H1 (cell line): Measurements from ENCODE around the gene KLHL21. TPM values are rescaled to one million over a fixed set of nuclear protein-coding genes. Genes with fewer than 3 reads are reported as not detected.

Source experiments
- CTCF ChIA-PET: fragments of 300-600 bp; sonication (Branson Sonifier 250); formaldehyde crosslinking; loops from one replicate; lab custom pipeline; 2021; ENCODE audit not compliant: partially characterized antibody; lab: Charles Lee
- POLR2A ChIA-PET: fragments of 300-600 bp; sonication (Branson Sonifier 250); formaldehyde crosslinking; loops from one replicate; lab custom pipeline; 2021; ENCODE audit warnings: inconsistent platforms; ENCODE audit not compliant: partially characterized antibody; lab: Charles Lee
- DNase-seq, 2 experiments: peaks; one replicate each; pipeline versions ENCODE4 v3.0.0 to v3.0.0-alpha.2; 2010 to 2022; ENCODE audit warnings: low spot score in 2 of 2, low read depth in 1 of 2, mixed read lengths in 1 of 2
- FAIRE-seq: peaks from 2 replicates; lab custom pipeline; 2011; peaks lifted over from hg19 to GRCh38; lab: Jason Lieb, UNC
- H2AFZ ChIP-seq: 2 replicates; pipeline ENCODE4 v1.8.1; 2012; ENCODE audit warnings: low read length, inconsistent platforms
- H2AK5ac ChIP-seq: 2 replicates; pipeline ENCODE4 v1.6.1; 2013; ENCODE audit warnings: low read depth, low read length
- H2BK120ac ChIP-seq: replicated peaks from 2 replicates; pipeline ENCODE3; 2013; ENCODE audit warnings: low read depth, low read length, inconsistent platforms
- H2BK12ac ChIP-seq: 2 replicates; pipeline ENCODE4 v1.6.1; 2013; ENCODE audit warnings: low read depth, low read length
- H2BK15ac ChIP-seq: 2 replicates; pipeline ENCODE4 v1.6.1; 2013; ENCODE audit warnings: low read length
- H2BK20ac ChIP-seq: 2 replicates; pipeline ENCODE4 v1.6.1; 2013; ENCODE audit warnings: low read length
- H2BK5ac ChIP-seq: 2 replicates; pipeline ENCODE4 v1.6.1; 2013; ENCODE audit warnings: low read depth, low read length
- H3K14ac ChIP-seq: 2 replicates; pipeline ENCODE4 v1.6.1; 2013; ENCODE audit warnings: inconsistent platforms; ENCODE audit not compliant: insufficient read length
- H3K18ac ChIP-seq: 2 replicates; pipeline ENCODE4 v1.6.1; 2013; ENCODE audit warnings: low read length; ENCODE audit errors: extremely low read depth
- H3K23ac ChIP-seq: 2 replicates; pipeline ENCODE4 v1.6.1; 2013; ENCODE audit warnings: inconsistent platforms; ENCODE audit not compliant: insufficient read length
- H3K23me2 ChIP-seq: 2 replicates; pipeline ENCODE4 v1.6.1; 2013; ENCODE audit warnings: low read depth, low read length
- H3K27ac ChIP-seq: 2 replicates; pipeline ENCODE4 v1.6.1; 2011; ENCODE audit warnings: low read depth, low read length, inconsistent platforms
- H3K27me3 ChIP-seq, 4 experiments: replicated peaks in 1 of 4; 1 replicate in 1 of 4; 2 replicates in 3 of 4; pipeline versions ENCODE4 v1.6.1 to v1.8.1; 2011 to 2013; ENCODE audit warnings: low read length in 3 of 4, mild to moderate bottlenecking in 3 of 4, inconsistent platforms in 2 of 4, mixed read lengths in 2 of 4, moderate library complexity in 1 of 4; ENCODE audit not compliant: control insufficient read depth in 3 of 4, insufficient read depth in 3 of 4; ENCODE audit errors: extremely low read depth in 1 of 4
- H3K36me3 ChIP-seq, 4 experiments: 2 replicates each; pipeline versions ENCODE4 v1.6.1 to v1.8.1; 2011 to 2013; ENCODE audit warnings: mild to moderate bottlenecking in 4 of 4, low read length in 3 of 4, moderate library complexity in 2 of 4, control low read depth in 1 of 4, inconsistent platforms in 1 of 4; ENCODE audit not compliant: insufficient read depth in 4 of 4, control insufficient read depth in 2 of 4
- H3K4ac ChIP-seq: replicated peaks from 2 replicates; pipeline ENCODE3; 2013; ENCODE audit warnings: low read length, low read depth, mixed read lengths, inconsistent platforms; ENCODE audit not compliant: insufficient read length
- H3K4me1 ChIP-seq, 4 experiments: replicated peaks in 1 of 4; 1 replicate in 1 of 4; 2 replicates in 3 of 4; pipeline versions ENCODE4 v1.6.1 to v1.8.1; 2011 to 2013; ENCODE audit warnings: low read length in 3 of 4, inconsistent platforms in 2 of 4, mixed read lengths in 1 of 4; ENCODE audit not compliant: insufficient read depth in 4 of 4, control insufficient read depth in 3 of 4
- H3K4me2 ChIP-seq, 2 experiments: 2 replicates each; pipeline versions ENCODE4 v1.6.1 to v1.8.1; 2011 to 2013; ENCODE audit warnings: low read depth in 2 of 2, low read length in 2 of 2, control low read depth in 1 of 2, inconsistent platforms in 1 of 2, mild to moderate bottlenecking in 1 of 2; ENCODE audit not compliant: insufficient read depth in 1 of 2
- H3K4me3 ChIP-seq, 4 experiments: fragments of 200-600, 300-600 bp in 1 of 4; sonication (generic), shearing (Covaris generic), sonication (Bioruptor Twin) in 1 of 4; 2 replicates each; pipeline versions ENCODE4 v1.5.1 to v1.8.1; 2011 to 2016; ENCODE audit warnings: low read length in 4 of 4, low read depth in 3 of 4, control low read depth in 2 of 4, inconsistent platforms in 2 of 4, mild to moderate bottlenecking in 2 of 4, mixed read lengths in 1 of 4, moderate library complexity in 1 of 4; ENCODE audit not compliant: insufficient read depth in 2 of 4; ENCODE audit errors: extremely low read depth in 1 of 4
- H3K56ac ChIP-seq: replicated peaks from 2 replicates; pipeline ENCODE3; 2013; ENCODE audit warnings: low read depth, mild to moderate bottlenecking, mixed read lengths, low read length, inconsistent platforms; ENCODE audit not compliant: insufficient read length
- H3K79me1 ChIP-seq: 2 replicates; pipeline ENCODE4 v1.6.1; 2013; ENCODE audit warnings: low read depth, low read length, control low read depth
- H3K79me2 ChIP-seq, 2 experiments: 2 replicates each; pipeline versions ENCODE4 v1.6.1 to v1.8.1; 2012 to 2013; ENCODE audit warnings: low read length in 2 of 2, mild to moderate bottlenecking in 2 of 2, inconsistent platforms in 1 of 2; ENCODE audit not compliant: insufficient read depth in 2 of 2, control insufficient read depth in 1 of 2
- H3K9ac ChIP-seq, 4 experiments: replicated peaks in 1 of 4; 1 replicate in 1 of 4; 2 replicates in 3 of 4; pipeline versions ENCODE4 v1.6.1 to v1.8.1; 2011 to 2013; ENCODE audit warnings: low read depth in 3 of 4, low read length in 3 of 4, control low read depth in 2 of 4, mild to moderate bottlenecking in 2 of 4, moderate library complexity in 2 of 4, inconsistent platforms in 1 of 4; ENCODE audit errors: extremely low read depth in 1 of 4
- H3K9me3 ChIP-seq, 2 experiments: 2 replicates each; pipeline versions ENCODE4 v1.6.1 to v1.8.1; 2012 to 2013; ENCODE audit warnings: mild to moderate bottlenecking in 2 of 2, moderate library complexity in 2 of 2, control low read depth in 1 of 2, inconsistent platforms in 1 of 2, low read depth in 1 of 2, low read length in 1 of 2, mixed read lengths in 1 of 2; ENCODE audit not compliant: insufficient read depth in 2 of 2
- H4K20me1 ChIP-seq, 2 experiments: replicated peaks in 1 of 2; 2 replicates each; pipeline versions ENCODE3 to v1.8.1; 2011 to 2013; ENCODE audit warnings: inconsistent platforms in 2 of 2, low read length in 2 of 2, mild to moderate bottlenecking in 1 of 2; ENCODE audit not compliant: insufficient read depth in 2 of 2, control insufficient read depth in 1 of 2
- H4K5ac ChIP-seq: 2 replicates; pipeline ENCODE4 v1.6.1; 2013; ENCODE audit warnings: low read length, low read depth, mixed read lengths, inconsistent platforms; ENCODE audit not compliant: insufficient read length
- H4K8ac ChIP-seq: 2 replicates; pipeline ENCODE4 v1.8.0; 2013; ENCODE audit warnings: mild to moderate bottlenecking, moderate library complexity, low read length, inconsistent platforms; ENCODE audit not compliant: insufficient read depth; ENCODE audit errors: extremely low read depth
- H4K91ac ChIP-seq: replicated peaks from 2 replicates; pipeline ENCODE3; 2013; ENCODE audit warnings: low read length, mixed read lengths, inconsistent platforms; ENCODE audit not compliant: insufficient read length
- ASH2L ChIP-seq: fragments of 200-600, 300-600 bp; sonication (generic); IDR thresholded peaks from one replicate; pipeline ENCODE4 v1.7.1; 2017; ENCODE audit warnings: low read length
- CEBPB ChIP-seq: IDR thresholded peaks from 2 replicates; pipeline ENCODE4 v1.6.1; 2012; ENCODE audit warnings: low read depth, low read length
- CHD1 ChIP-seq: IDR thresholded peaks from 2 replicates; pipeline ENCODE4 v1.6.1; 2012; ENCODE audit warnings: low read depth, low read length, improper control_type of control experiment
- CTBP2 ChIP-seq: IDR thresholded peaks from 2 replicates; pipeline ENCODE4 v1.7.0; 2011; ENCODE audit warnings: borderline replicate concordance, mild to moderate bottlenecking, moderate library complexity, mixed read lengths, low read length; ENCODE audit not compliant: insufficient read depth, insufficient read length
- EZH2 ChIP-seq: fragments of 200-600 bp; sonication (generic); IDR thresholded peaks from 2 replicates; pipeline ENCODE4 v1.7.1; 2012; ENCODE audit warnings: low read depth, mild to moderate bottlenecking, moderate library complexity, low read length, inconsistent platforms; ENCODE audit not compliant: severe bottlenecking
- GTF2F1 ChIP-seq: IDR thresholded peaks from 2 replicates; pipeline ENCODE4 v1.6.1; 2012; ENCODE audit warnings: low read depth, low read length, improper control_type of control experiment, borderline replicate concordance
- HDAC2 ChIP-seq, 2 experiments: fragments of 300-600 bp in 1 of 2; sonication (generic) in 1 of 2; IDR thresholded peaks; 2 replicates each; pipeline ENCODE4 v1.6.1; 2011 to 2012; ENCODE audit warnings: low read depth in 2 of 2, low read length in 2 of 2, mild to moderate bottlenecking in 2 of 2, moderate library complexity in 2 of 2, borderline replicate concordance in 1 of 2, inconsistent platforms in 1 of 2
- KDM1A ChIP-seq: fragments of 200-600, 300-600 bp; sonication (generic); IDR thresholded peaks from 2 replicates; pipeline ENCODE4 v1.7.1; 2016; ENCODE audit warnings: mild to moderate bottlenecking, low read length, borderline replicate concordance
- KDM4A ChIP-seq: IDR thresholded peaks from one replicate; pipeline ENCODE4 v1.7.1; 2012; ENCODE audit warnings: low read depth, mild to moderate bottlenecking, moderate library complexity, low read length, inconsistent platforms; ENCODE audit not compliant: severe bottlenecking
- NRF1 ChIP-seq: IDR thresholded peaks from 2 replicates; pipeline ENCODE4 v1.6.1; 2011; ENCODE audit warnings: mild to moderate bottlenecking, low read depth, low read length, improper control_type of control experiment
- POU5F1 ChIP-seq: IDR thresholded peaks from 2 replicates; pipeline ENCODE4 v1.6.1; 2011; ENCODE audit warnings: low read depth, mild to moderate bottlenecking, low read length, moderate library complexity
- RFX5 ChIP-seq: IDR thresholded peaks from 2 replicates; pipeline ENCODE4 v1.6.1; 2011; ENCODE audit warnings: low read depth, low read length, improper control_type of control experiment, borderline replicate concordance
- TCF12 ChIP-seq: IDR thresholded peaks from 2 replicates; pipeline ENCODE4 v1.6.1; 2011; ENCODE audit warnings: low read depth, mild to moderate bottlenecking, low read length
- ZNF274 ChIP-seq: IDR thresholded peaks from 2 replicates; pipeline ENCODE4 v1.7.0; 2012; ENCODE audit warnings: low read length, borderline replicate concordance; ENCODE audit errors: extremely low read depth
- WGBS, 2 experiments: shearing (Covaris generic) in 1 of 2; methylation state at CpG; one replicate each; pipeline versions ENCODE4 v1.1.6 to v1.1.7; 2013 to 2015; ENCODE audit warnings: low lambda C conversion rate in 2 of 2, mixed read lengths in 2 of 2, inconsistent platforms in 1 of 2, low coverage in 1 of 2, missing lambda C conversion rate in 1 of 2; ENCODE audit not compliant: insufficient replicate concordance in 2 of 2, insufficient coverage in 1 of 2, insufficient read length in 1 of 2; ENCODE audit errors: extremely low coverage in 1 of 2, missing lambda C conversion rate in 1 of 2; 5-methylcytosine and 5-hydroxymethylcytosine counted together
- polyA plus RNA-seq, 7 experiments: library from polyadenylated mRNA; depleted of rRNA in 3 of 7; stranded (reverse) in 5 of 7; unstranded in 2 of 7; fragments of >200 nt in 5 of 7; fragments of 200-250 nt in 2 of 7; gene quantifications; 1 replicate in 5 of 7; 2 replicates in 1 of 7; 4 replicates in 1 of 7; pipeline versions ENCODE4 v1.2.1 to v1.2.3, GENCODE V29; 2011 to 2013; ENCODE audit warnings: missing spikeins in 2 of 7, mixed read lengths in 2 of 7
- total RNA-seq: library from RNA; stranded (reverse); fragmentation: NEBNext Ultra II Directional; extraction: Animal tissue kit (Norgen Biotek cat#: 25700); gene quantifications from 2 replicates; pipeline ENCODE4 v1.2.1, GENCODE V29; 2021

The KLHL21 gene
- total and polyA plus RNA-seq, 2 of the 8 experiments (the other 6 are each of a cell fraction or from before 2014, with no cell fraction given), result 11.9 to 22.3 TPM

GRCh38 chr1:6593810-6594209 is 8.9 kb downstream of the KLHL21 start:
- Histone ChIP-seq H3K4me3 (no peak overlapping the region), H2BK120ac (no peak overlapping the region), H3K9ac (no peak overlapping the region; a peak in 2 of 7 replicates), H2BK12ac (no peak overlapping the region), H2AK5ac (no peak overlapping the region), H2BK20ac (no peak overlapping the region), H3K27ac (no peak overlapping the region), H3K18ac (no peak overlapping the region), H2AFZ (no peak overlapping the region), H3K23me2 (no peaks in the 10 kb centered on the region), H3K9me3 (no peaks in the 10 kb centered on the region), H4K8ac (no peak overlapping the region), H3K27me3 (no peaks in the 10 kb centered on the region), H3K36me3 (peaks cover 4 to 51% (median 32%) of the 10 kb centered on the region in 4 experiments), H3K4ac (no peak overlapping the region), H2BK15ac (no peak overlapping the region), H3K4me1 (no peaks in the 10 kb centered on the region), H3K79me1 (no peaks in the 10 kb centered on the region), H2BK5ac (no peak overlapping the region), H4K5ac (no peak overlapping the region), H3K14ac (no peak overlapping the region), H3K4me2 (no peak overlapping the region), H3K23ac (no peak overlapping the region), H3K79me2 (peaks cover 0 to 20% of the 10 kb centered on the region in 2 experiments; a peak in 1 of 4 replicates), H3K56ac (no peak overlapping the region), H4K20me1 (peaks cover 14 to 40% of the 10 kb centered on the region in 2 experiments), H4K91ac (no peak overlapping the region)
- CTCF ChIA-PET, result interaction anchor here (0.7 to 1.7 kb wide), 5 partner anchors 12 to 122 kb away, joined by 3 to 4 read pairs (median 4); no protein-coding TSS in a partner anchor
- DNase-seq (no peak), FAIRE-seq (no peak)
- POLR2A ChIA-PET, result interaction anchor here (0.7 to 17.4 kb wide), 2 partner anchors 6 to 13 kb away, joined by 3 to 196 read pairs; partner anchors contain the start of gene KLHL21
- WGBS, 2 experiments, result 96% methylated on average over 15 of the region's 15 CpGs; no CpG with 5 or more reads in 1 of the 2 experiments
- TF ChIP-seq CEBPB, result no peak
- TF ChIP-seq RFX5, result no peak
- TF ChIP-seq ASH2L, result no peak
- TF ChIP-seq EZH2, result no peak
- no peak for TF ChIP-seq ZNF274
- no peak for TF ChIP-seq CTBP2
- TF ChIP-seq NRF1, result no peak
- TF ChIP-seq KDM1A, result no peak
- TF ChIP-seq KDM4A, result no peak
- no peak for TF ChIP-seq HDAC2 (IDR thresholded peaks at IDR 0.05; ENCODE audit: borderline replicate concordance in 1 of 2, low read depth in 2 of 2, low read length in 2 of 2)
- TF ChIP-seq TCF12, result no peak
- TF ChIP-seq GTF2F1, result no peak
- TF ChIP-seq CHD1, result no peak
- TF ChIP-seq POU5F1, result no peak
